ENCODE data around the gene ITGB7. TPM values are rescaled to one million over a fixed set of nuclear protein-coding genes. Genes with fewer than 3 reads are reported as not detected.
A peak's percentile ranks its signal among the peaks of the same experiment; 100 is the strongest.

ITGB7 gene
- total and polyA plus RNA-seq, 2 of the 4 experiments (the other 2 are of a cell fraction) = 0.18 to 0.44 TPM

- H3K9ac ChIP-seq (ENCODE audit: low read depth, low read length) = no peak overlapping the region
- no peak overlapping the region for H2BK20ac ChIP-seq (ENCODE audit: low read depth, low read length)
- no peaks in the 10 kb centered on the region for H3K79me1 ChIP-seq (ENCODE audit: low read depth in 1 of 2, low read length in 2 of 2)
- H4K8ac ChIP-seq (ENCODE audit: low read depth in 2 of 2, low read length in 2 of 2) = no peak overlapping the region
- no peak overlapping the region for H4K5ac ChIP-seq (ENCODE audit: low read depth, low read length)
- POLR2A ChIA-PET (ENCODE audit: unreplicated experiment) = no interaction called here
- no peak for DNase-seq
- H2AK9ac ChIP-seq (replicated peaks; ENCODE audit: low read depth, low read length, poor library complexity) = no peak overlapping the region
- dilution Hi-C loops (cut with HindIII; ENCODE audit: low sequenced_read_pairs, unreplicated experiment) (no loop called here), intact Hi-C loops (cut with micrococcal nuclease) (no loop called here), in situ Hi-C loops (cut with MboI; ENCODE audit: low sequenced_read_pairs) (no loop called here)
- peaks cover 5% of the 10 kb centered on the region; the same call in 1 of the 2 replicates for H3K9me1 ChIP-seq (ENCODE audit: insufficient read depth, low read length)
- H3K14ac ChIP-seq (replicated peaks; ENCODE audit: low read depth, low read length) = no peak overlapping the region
- H4K20me1 ChIP-seq (ENCODE audit: insufficient read depth, low read length) = no peaks in the 10 kb centered on the region
- H3K23ac ChIP-seq (ENCODE audit: low read depth, low read length) = no peak overlapping the region
- ATAC-seq (ENCODE audit: low read depth) = peak; percentile 20
- no peak overlapping the region for H3K56ac ChIP-seq (ENCODE audit: extremely low read depth, insufficient read depth, low read length)
- H2AFZ ChIP-seq (replicated peaks; ENCODE audit: low read length, poor library complexity) = peak overlapping the region; percentile 9
- H2BK15ac ChIP-seq (ENCODE audit: low read depth, low read length) = no peak overlapping the region
- peaks cover 1% of the 10 kb centered on the region; the same call in 1 of the 2 replicates for H3K4me1 ChIP-seq (ENCODE audit: control insufficient read depth, insufficient read depth, low read length)
- H2BK5ac ChIP-seq (ENCODE audit: low read depth, low read length, poor library complexity, severe bottlenecking) = no peak overlapping the region
- H3K4me3 ChIP-seq (ENCODE audit: insufficient read depth, low read depth, low read length) = no peak overlapping the region
- no peak for TF ChIP-seq POLR2A (IDR thresholded peaks at IDR 0.05; ENCODE audit: low read depth, low read length)
- TF ChIP-seq MXI1 (IDR thresholded peaks at IDR 0.05; ENCODE audit: borderline replicate concordance, low read depth, low read length) = no peak
- TF ChIP-seq FOS (IDR thresholded peaks at IDR 0.05; ENCODE audit: low read depth, low read length) = no peak
- TF ChIP-seq ELK1 (IDR thresholded peaks at IDR 0.05; ENCODE audit: borderline replicate concordance, low read depth, low read length) = no peak
- TF ChIP-seq MAZ (IDR thresholded peaks at IDR 0.05; ENCODE audit: borderline replicate concordance, low read depth, low read length) = no peak
- TF ChIP-seq, protein P1, sequence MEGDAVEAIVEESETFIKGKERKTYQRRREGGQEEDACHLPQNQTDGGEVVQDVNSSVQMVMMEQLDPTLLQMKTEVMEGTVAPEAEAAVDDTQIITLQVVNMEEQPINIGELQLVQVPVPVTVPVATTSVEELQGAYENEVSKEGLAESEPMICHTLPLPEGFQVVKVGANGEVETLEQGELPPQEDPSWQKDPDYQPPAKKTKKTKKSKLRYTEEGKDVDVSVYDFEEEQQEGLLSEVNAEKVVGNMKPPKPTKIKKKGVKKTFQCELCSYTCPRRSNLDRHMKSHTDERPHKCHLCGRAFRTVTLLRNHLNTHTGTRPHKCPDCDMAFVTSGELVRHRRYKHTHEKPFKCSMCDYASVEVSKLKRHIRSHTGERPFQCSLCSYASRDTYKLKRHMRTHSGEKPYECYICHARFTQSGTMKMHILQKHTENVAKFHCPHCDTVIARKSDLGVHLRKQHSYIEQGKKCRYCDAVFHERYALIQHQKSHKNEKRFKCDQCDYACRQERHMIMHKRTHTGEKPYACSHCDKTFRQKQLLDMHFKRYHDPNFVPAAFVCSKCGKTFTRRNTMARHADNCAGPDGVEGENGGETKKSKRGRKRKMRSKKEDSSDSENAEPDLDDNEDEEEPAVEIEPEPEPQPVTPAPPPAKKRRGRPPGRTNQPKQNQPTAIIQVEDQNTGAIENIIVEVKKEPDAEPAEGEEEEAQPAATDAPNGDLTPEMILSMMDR (conservative IDR thresholded peaks at IDR 0.05; ENCODE audit: low read depth, low read length) = no peak
- TF ChIP-seq RFX5 (IDR thresholded peaks at IDR 0.05; ENCODE audit: low read depth, low read length) = no peak
- TF ChIP-seq RAD21 (IDR thresholded peaks at IDR 0.05; ENCODE audit: low read length) = no peak
- no peak for TF ChIP-seq USF2 (IDR thresholded peaks at IDR 0.05; ENCODE audit: low read depth, low read length)
- no peak for TF ChIP-seq CHD1 (IDR thresholded peaks at IDR 0.05; ENCODE audit: low read depth, low read length)
- CTCF ChIA-PET = interaction anchor here (0.8 to 1.6 kb wide), 3 partner anchors 13 to 98 kb away, joined by 3 to 4 read pairs (median 3); partner anchors contain the start of gene MYG1
- H4K91ac ChIP-seq (ENCODE audit: insufficient read depth, low read depth, low read length) = no peak overlapping the region
- no peak overlapping the region for H2AK5ac ChIP-seq (ENCODE audit: low read depth, low read length)
- peaks cover 2% of the 10 kb centered on the region; the same call in 1 of the 2 replicates for H3K27me3 ChIP-seq (ENCODE audit: control insufficient read depth, insufficient read depth, low read length)
- H3K18ac ChIP-seq (ENCODE audit: low read depth, low read length) = no peak overlapping the region
- no peak overlapping the region for H3K27ac ChIP-seq (ENCODE audit: insufficient read depth, low read length)
- H3K36me3 ChIP-seq (ENCODE audit: control insufficient read depth, insufficient read depth, low read length) = no peaks in the 10 kb centered on the region
- no TSS peak for BruUV-seq (replicated peaks)
- no peaks in the 10 kb centered on the region for H3K9me3 ChIP-seq (ENCODE audit: control insufficient read depth, insufficient read depth, low read length)
- H3K4ac ChIP-seq (ENCODE audit: low read depth, low read length) = no peak overlapping the region
- H3K4me2 ChIP-seq (ENCODE audit: low read depth, low read length) = no peak overlapping the region
- H2BK120ac ChIP-seq (ENCODE audit: low read depth, low read length) = no peak overlapping the region
- 93% methylated on average over 3 of the region's 10 CpGs; no CpG with 5 or more reads in 1 of the 2 experiments for WGBS, 2 experiments (ENCODE audit: extremely low coverage in 2 of 2, insufficient read length in 1 of 2)
Measured at GRCh38 chr12:53200458-53201176, 6.4 kb downstream of the ITGB7 start.
